Measurements from ENCODE around the gene PIP4K2C. TPM values are rescaled to one million over a fixed set of nuclear protein-coding genes. Genes with fewer than 3 reads are reported as not detected.
A peak's percentile ranks its signal among the peaks of the same experiment; 100 is the strongest.

Gene PIP4K2C
- total and polyA plus RNA-seq, 2 of the 4 experiments (the other 2 are of a cell fraction), result 12.5 to 23.1 TPM

DNA sequence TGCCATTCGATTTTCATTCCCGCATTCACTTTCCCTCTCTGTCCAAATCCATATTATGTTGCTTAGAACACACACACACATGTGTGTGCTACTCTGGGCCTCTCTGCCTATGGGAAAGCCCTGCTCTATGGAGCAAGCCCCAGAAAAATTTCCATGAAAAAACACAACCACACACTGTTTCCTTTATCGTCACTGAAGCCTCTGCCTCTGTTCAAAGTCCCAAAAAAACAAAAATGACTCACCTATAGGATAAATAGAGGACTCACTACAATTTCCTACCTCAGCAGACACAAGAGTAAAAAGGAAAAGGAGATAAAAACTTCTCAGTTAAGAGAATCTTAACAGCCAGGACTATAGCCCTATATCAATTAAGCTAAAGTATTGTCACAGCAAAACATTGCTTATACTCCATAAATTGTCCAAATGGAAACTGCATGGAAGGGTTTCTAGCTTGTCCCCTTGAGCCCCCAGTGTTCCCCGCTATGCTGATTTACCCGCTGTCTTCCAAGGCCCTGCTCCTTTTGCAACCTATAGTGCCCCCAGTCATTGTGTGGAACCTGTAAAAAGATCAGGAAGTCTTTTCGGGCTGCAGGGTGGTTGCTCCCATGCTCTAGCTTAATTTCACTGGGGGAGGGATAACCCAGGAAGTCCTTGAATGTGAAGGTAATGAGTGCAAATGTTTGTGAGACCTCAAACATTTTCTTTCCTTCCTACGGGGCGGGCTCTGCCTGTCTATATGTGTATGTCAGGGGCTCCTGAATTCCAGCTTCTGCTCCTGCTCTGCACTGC is 11.1 kb upstream of the PIP4K2C start:
- Histone ChIP-seq H3K9ac (ENCODE audit: low read depth, low read length) (no peak overlapping the region), H3K79me1 (ENCODE audit: low read depth in 1 of 2, low read length in 2 of 2) (no peaks in the 10 kb centered on the region), H3K14ac (replicated peaks; ENCODE audit: low read depth, low read length) (no peak overlapping the region), H2BK20ac (ENCODE audit: low read depth, low read length) (no peak overlapping the region), H2AK5ac (ENCODE audit: low read depth, low read length) (no peak overlapping the region), H3K9me1 (ENCODE audit: insufficient read depth, low read length) (no peaks in the 10 kb centered on the region), H3K9me3 (ENCODE audit: control insufficient read depth, insufficient read depth, low read length) (no peaks in the 10 kb centered on the region), H3K27me3 (ENCODE audit: control insufficient read depth, insufficient read depth, low read length) (peaks cover 25% of the 10 kb centered on the region), H3K18ac (ENCODE audit: low read depth, low read length) (no peak overlapping the region), H3K56ac (ENCODE audit: extremely low read depth, insufficient read depth, low read length) (no peak overlapping the region), H3K4ac (ENCODE audit: low read depth, low read length) (no peak overlapping the region), H4K5ac (ENCODE audit: low read depth, low read length) (no peak overlapping the region), H4K91ac (ENCODE audit: insufficient read depth, low read depth, low read length) (no peak overlapping the region), H2BK5ac (ENCODE audit: low read depth, low read length, poor library complexity, severe bottlenecking) (no peak overlapping the region), H4K8ac (ENCODE audit: low read depth in 2 of 2, low read length in 2 of 2) (no peak overlapping the region), H3K36me3 (ENCODE audit: control insufficient read depth, insufficient read depth, low read length) (no peaks in the 10 kb centered on the region), H3K4me2 (ENCODE audit: low read depth, low read length) (no peak overlapping the region), H3K23ac (ENCODE audit: low read depth, low read length) (no peak overlapping the region), H2AK9ac (replicated peaks; ENCODE audit: low read depth, low read length, poor library complexity) (no peak overlapping the region), H3K4me1 (ENCODE audit: control insufficient read depth, insufficient read depth, low read length) (no peaks in the 10 kb centered on the region), H2AFZ (replicated peaks; ENCODE audit: low read length, poor library complexity) (no peak overlapping the region), H2BK15ac (ENCODE audit: low read depth, low read length) (no peak overlapping the region), H3K4me3 (ENCODE audit: insufficient read depth, low read depth, low read length) (no peak overlapping the region), H3K27ac (ENCODE audit: insufficient read depth, low read length) (no peak overlapping the region), H4K20me1 (ENCODE audit: insufficient read depth, low read length) (no peaks in the 10 kb centered on the region), H2BK120ac (ENCODE audit: low read depth, low read length) (no peak overlapping the region)
- no peak for ATAC-seq (ENCODE audit: low read depth)
- peak; percentile 24 for DNase-seq
- BruUV-seq (replicated peaks), result no TSS peak
- CTCF ChIA-PET, result no interaction called here
- dilution Hi-C loops (cut with HindIII; ENCODE audit: low sequenced_read_pairs, unreplicated experiment), result no loop called here
- POLR2A ChIA-PET (ENCODE audit: unreplicated experiment), result no interaction called here
- in situ Hi-C loops (cut with MboI; ENCODE audit: low sequenced_read_pairs), result loop anchor here (5.0 to 10.0 kb wide), 2 partner anchors 42 to 155 kb away; partner anchors contain the start of gene AGAP2
- intact Hi-C loops (cut with micrococcal nuclease), result loop anchor here (5.0 kb wide), 1 partner anchor 157 kb away; the partner anchor contains the start of gene AGAP2
- WGBS, 2 experiments (ENCODE audit: extremely low coverage in 2 of 2, insufficient read length in 1 of 2), result 100% methylated on average over 1 of the region's 8 CpGs; no CpG with 5 or more reads in 1 of the 2 experiments
- TF ChIP-seq FOS (IDR thresholded peaks at IDR 0.05; ENCODE audit: low read depth, low read length), result no peak
- TF ChIP-seq ELK1 (IDR thresholded peaks at IDR 0.05; ENCODE audit: borderline replicate concordance, low read depth, low read length), result no peak
- TF ChIP-seq RAD21 (IDR thresholded peaks at IDR 0.05; ENCODE audit: low read length), result no peak
- no peak for TF ChIP-seq CHD1 (IDR thresholded peaks at IDR 0.05; ENCODE audit: low read depth, low read length)
- TF ChIP-seq, protein P1, sequence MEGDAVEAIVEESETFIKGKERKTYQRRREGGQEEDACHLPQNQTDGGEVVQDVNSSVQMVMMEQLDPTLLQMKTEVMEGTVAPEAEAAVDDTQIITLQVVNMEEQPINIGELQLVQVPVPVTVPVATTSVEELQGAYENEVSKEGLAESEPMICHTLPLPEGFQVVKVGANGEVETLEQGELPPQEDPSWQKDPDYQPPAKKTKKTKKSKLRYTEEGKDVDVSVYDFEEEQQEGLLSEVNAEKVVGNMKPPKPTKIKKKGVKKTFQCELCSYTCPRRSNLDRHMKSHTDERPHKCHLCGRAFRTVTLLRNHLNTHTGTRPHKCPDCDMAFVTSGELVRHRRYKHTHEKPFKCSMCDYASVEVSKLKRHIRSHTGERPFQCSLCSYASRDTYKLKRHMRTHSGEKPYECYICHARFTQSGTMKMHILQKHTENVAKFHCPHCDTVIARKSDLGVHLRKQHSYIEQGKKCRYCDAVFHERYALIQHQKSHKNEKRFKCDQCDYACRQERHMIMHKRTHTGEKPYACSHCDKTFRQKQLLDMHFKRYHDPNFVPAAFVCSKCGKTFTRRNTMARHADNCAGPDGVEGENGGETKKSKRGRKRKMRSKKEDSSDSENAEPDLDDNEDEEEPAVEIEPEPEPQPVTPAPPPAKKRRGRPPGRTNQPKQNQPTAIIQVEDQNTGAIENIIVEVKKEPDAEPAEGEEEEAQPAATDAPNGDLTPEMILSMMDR (conservative IDR thresholded peaks at IDR 0.05; ENCODE audit: low read depth, low read length), result no peak
- TF ChIP-seq, protein P2, sequence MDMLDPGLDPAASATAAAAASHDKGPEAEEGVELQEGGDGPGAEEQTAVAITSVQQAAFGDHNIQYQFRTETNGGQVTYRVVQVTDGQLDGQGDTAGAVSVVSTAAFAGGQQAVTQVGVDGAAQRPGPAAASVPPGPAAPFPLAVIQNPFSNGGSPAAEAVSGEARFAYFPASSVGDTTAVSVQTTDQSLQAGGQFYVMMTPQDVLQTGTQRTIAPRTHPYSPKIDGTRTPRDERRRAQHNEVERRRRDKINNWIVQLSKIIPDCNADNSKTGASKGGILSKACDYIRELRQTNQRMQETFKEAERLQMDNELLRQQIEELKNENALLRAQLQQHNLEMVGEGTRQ (IDR thresholded peaks at IDR 0.05; ENCODE audit: low read depth, low read length), result no peak
- no peak for TF ChIP-seq RCOR1 (IDR thresholded peaks at IDR 0.05; ENCODE audit: insufficient replicate concordance, low read length)
- TF ChIP-seq MXI1 (IDR thresholded peaks at IDR 0.05; ENCODE audit: borderline replicate concordance, low read depth, low read length), result no peak
- no peak for TF ChIP-seq MAZ (IDR thresholded peaks at IDR 0.05; ENCODE audit: borderline replicate concordance, low read depth, low read length)
- TF ChIP-seq SMC3 (IDR thresholded peaks at IDR 0.05; ENCODE audit: low read depth, low read length), result no peak
- no peak for TF ChIP-seq POLR2A (IDR thresholded peaks at IDR 0.05; ENCODE audit: low read depth, low read length)

All from IMR-90 (cell line).